ENCODE results near the gene LLGL2.

The LLGL2 gene

GRCh38 chr17:75521951-75522727, 3.4 kb upstream of the LLGL2 start:
- no peak for DNase-seq (ENCODE audit: low spot score)

GRCh38 chr17:75523647-75524046, 1.9 kb upstream of the LLGL2 start:
- no peak for DNase-seq (ENCODE audit: low spot score)

- no peak for DNase-seq (ENCODE audit: low spot score)
These were observed 1.1 kb upstream of the LLGL2 start for GRCh38 chr17:75524269-75524969.

GRCh38 chr17:75525806-75526554, 483 bp downstream of the LLGL2 start:
- peak; percentile 63 for DNase-seq (ENCODE audit: low spot score)

GRCh38 chr17:75526555-75527270, 1.2 kb downstream of the LLGL2 start:
- no peak for DNase-seq (ENCODE audit: low spot score)

- no peak for DNase-seq (ENCODE audit: low spot score)
These were observed 5.6 kb downstream of the LLGL2 start for GRCh38 chr17:75530837-75531720.

GRCh38 chr17:75531721-75532072, 6.2 kb downstream of the LLGL2 start:
- peak; percentile 52 for DNase-seq (ENCODE audit: low spot score)

GRCh38 chr17:75535119-75535537, 9.6 kb downstream of the LLGL2 start:
- DNase-seq (ENCODE audit: low spot score): peak; percentile 95

- DNase-seq (ENCODE audit: low spot score): peak; percentile 28
These were observed 10.4 kb downstream of the LLGL2 start for GRCh38 chr17:75535871-75536270.

- DNase-seq (ENCODE audit: low spot score): peak; percentile 36
These were observed 10.9 kb downstream of the LLGL2 start for GRCh38 chr17:75536366-75536765.

- DNase-seq (ENCODE audit: low spot score): no peak
These were observed 14.7 kb downstream of the LLGL2 start for GRCh38 chr17:75539967-75540729.

GRCh38 chr17:75540923-75541503, 15.5 kb downstream of the LLGL2 start:
- DNase-seq (ENCODE audit: low spot score): no peak

- no peak for DNase-seq (ENCODE audit: low spot score)
These were observed 16.7 kb downstream of the LLGL2 start for GRCh38 chr17:75542229-75542628.

- DNase-seq (ENCODE audit: low spot score): no peak
These were observed 17.3 kb downstream of the LLGL2 start for GRCh38 chr17:75542728-75543336.

- no peak for DNase-seq (ENCODE audit: low spot score)
These were observed 18.8 kb downstream of the LLGL2 start for GRCh38 chr17:75544250-75544649.

- no peak for DNase-seq (ENCODE audit: low spot score)
These were observed 20.7 kb downstream of the LLGL2 start for GRCh38 chr17:75546181-75546580.

- DNase-seq (ENCODE audit: low spot score): no peak
These were observed 21.6 kb downstream of the LLGL2 start for GRCh38 chr17:75547091-75547490.

GRCh38 chr17:75548813-75549212, 23.3 kb downstream of the LLGL2 start:
- DNase-seq (ENCODE audit: low spot score): peak; percentile 38

Measured in SW480 (cell line).